DMS153 treated with DMSO at 0.1 percent for 48 hours (cell line): ENCODE results near the gene FAM118B.

Experiments used
- DNase-seq: peaks from one replicate; lab custom pipeline; 2025; ENCODE audit not compliant: unreplicated experiment; lab: John Stamatoyannopoulos, UW

Gene FAM118B

DNA sequence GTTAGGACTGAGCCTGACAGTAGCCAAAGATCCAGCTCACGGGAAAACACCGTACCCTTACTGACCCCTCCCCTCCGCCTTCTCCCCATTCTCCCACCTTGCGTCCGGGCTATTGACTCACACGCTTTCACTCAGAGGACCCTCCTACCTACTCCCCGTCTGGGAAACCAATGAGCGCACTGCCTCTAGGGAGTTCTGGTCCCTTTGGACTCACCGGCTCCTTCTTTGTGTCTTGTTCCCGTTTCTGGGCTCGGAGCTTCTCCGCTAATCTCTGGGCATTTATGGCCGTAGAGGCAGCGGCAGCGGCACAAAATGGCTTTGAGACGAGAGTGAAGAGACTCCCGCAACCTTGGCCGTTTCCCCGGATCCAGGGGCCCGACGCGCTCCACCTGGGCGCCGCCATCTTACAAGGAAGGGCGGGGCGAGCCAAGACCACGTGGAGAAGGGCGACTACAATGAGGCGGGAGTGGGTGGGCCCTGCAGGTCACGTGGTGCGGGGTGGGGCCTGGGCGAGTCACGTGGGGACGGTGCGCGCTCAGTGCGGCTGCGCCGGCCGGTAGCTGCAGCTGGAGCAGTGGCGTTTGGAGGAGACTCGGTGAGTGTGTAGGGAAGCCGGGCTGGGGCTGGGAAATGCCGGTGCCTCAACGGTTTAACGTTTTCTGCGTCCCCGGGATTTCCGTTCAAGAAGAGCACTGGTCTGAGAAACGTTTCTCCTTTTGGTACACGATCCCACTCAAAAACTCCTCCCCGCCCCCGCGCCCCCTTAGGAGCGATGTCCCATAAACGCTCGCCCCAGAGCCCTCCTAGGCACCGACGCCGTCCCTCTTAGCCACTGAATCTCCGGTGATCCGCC, at the start of gene FAM118B, which contains the start of gene RPUSD4:
FAM118B (plus strand) TSS at position 547 of the 853 bp plus-strand sequence. CDS start 23,220 bp downstream, outside the sequence.
RPUSD4 (minus strand) TSS at position 415 of the 853 bp plus-strand sequence; CDS start at position 403, 12 bp downstream.
- DNase-seq = peak; percentile 93

DNA sequence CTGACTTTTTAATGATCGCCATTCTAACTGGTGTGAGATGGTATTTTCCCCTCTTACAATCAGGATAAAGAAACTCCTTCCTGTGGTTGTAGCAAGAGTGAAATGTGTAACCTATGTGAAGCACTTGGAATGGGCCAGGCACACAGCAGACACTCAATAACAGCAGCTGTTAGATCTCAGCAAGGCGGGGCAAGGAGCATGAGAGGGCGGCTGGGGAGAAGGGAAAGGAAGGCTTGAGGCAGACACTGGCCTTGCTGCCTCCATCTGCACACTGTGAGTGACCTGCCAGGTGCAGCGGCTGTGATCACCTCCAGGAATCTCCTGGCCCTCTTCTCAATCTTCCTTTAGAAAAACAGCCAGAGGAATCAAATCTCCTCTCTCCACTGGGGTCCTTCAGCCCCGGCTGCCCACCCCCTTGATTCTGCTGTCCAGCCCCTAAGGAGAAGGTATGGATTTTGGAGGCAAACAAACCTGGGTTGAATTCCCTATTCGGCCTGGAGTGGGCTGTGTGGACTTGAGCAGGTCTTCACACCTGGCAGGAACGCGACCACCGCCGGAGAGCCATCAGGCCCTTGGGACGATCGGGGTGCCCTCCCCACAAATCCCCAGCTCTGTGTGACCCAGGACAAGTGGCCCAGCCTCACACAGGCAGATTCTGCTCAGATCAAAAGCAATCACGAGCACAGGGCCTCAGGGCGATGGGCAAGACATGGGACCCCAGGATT, 49.1 kb upstream of the FAM118B start:
- DNase-seq = no peak

DNA sequence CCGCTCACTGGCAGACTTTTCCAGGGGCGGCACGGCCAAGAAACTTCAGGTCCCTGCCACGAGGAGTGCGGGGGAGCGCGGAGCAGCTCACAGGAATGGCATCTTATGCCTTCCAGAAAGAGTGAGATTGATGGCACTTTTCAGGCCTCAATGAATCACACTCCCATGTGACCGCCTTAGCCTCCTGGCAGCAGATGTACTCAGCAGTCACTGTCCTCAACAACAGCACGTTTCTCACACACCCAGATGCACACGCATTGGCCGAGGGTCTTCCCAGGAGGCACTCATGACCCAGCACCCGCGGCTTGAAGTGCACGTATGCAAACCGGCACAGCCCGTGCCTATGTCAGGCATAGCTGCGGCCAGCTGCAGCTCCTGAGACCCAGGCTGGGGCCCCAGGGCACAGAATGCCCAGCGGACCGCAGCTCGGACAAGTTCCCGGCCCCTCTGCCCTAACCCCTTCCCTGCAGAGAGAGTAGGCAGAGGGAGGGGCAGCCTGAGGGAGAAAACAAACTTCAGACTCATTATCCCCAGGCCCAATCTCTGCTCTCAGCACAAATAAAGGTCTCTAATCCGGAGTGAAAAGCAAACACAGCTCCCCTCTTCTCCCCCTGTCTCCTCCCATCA, 48.4 kb upstream of the FAM118B start:
- no peak for DNase-seq

DNA sequence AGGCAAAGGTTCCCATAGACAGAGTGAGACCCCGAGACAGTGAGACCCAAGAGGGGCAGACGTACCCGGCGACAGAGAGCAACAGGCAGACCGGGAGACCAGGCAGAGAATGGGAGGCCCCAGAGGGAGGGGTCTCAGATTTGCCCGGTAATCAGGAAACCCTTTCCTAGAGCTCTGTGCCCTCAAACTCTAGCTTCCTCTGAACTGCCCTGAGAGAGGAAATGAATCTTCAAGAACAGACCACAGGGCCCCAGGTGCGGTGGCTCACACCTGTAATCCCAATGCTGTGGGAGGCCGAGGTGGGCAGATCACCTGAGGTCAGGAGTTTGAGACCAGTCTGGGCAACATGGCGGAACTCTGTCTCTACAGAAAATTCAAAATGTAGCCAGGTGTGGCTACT, 47.8 kb upstream of the FAM118B start:
- DNase-seq = no peak

- no peak for DNase-seq
Measured at GRCh38 chr11:126164781-126165180, 46.8 kb upstream of the FAM118B start.

DNA sequence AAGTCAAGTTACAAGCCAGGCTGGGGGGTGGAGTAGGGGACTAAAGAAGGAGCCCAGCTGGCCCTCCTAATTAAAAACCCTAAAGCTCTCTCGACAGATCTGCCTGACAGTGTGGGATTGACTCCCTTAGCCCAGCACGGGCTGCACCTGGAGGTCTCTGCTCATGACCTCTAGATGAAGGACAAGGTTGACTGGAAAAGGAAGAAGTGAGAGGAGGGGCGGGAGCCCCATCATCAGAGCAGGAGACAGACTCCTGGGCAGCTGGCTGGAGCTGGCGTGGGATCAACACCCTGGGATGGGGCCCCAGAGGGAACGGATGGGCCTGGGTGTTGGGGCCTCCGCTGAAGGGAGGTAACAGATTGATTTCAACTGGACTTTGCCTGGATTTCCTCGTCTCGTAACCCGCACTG, 46.3 kb upstream of the FAM118B start:
- no peak for DNase-seq

DNA sequence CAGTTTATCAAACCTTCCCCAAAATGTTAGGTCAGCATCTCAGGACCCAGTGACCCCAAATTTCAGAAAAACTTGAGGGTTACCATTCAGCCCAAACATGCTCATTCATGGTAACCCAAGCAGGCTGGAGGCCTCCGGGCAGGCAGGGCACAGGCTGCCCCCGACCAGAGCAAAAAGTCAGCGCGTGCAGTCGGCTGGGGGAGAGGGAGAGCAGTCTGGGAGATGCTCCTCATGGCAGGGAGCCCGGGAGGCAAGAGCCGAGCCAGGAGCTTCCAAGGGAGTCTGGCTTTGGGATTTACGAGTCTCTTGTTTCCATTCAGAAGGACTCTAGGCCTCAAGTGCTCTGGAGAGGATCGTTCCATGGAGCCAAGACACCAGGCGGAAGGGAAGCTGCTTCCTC, 45.8 kb upstream of the FAM118B start:
- DNase-seq = no peak

- DNase-seq = no peak
Measured at GRCh38 chr11:126166413-126166812, 45.2 kb upstream of the FAM118B start.

- no peak for DNase-seq
Measured at GRCh38 chr11:126167488-126167887, 44.1 kb upstream of the FAM118B start.

- DNase-seq = no peak
Measured at GRCh38 chr11:126169291-126169690, 42.3 kb upstream of the FAM118B start.

GRCh38 chr11:126172596-126173038, 39.0 kb upstream of the FAM118B start:
- DNase-seq = no peak

GRCh38 chr11:126173257-126173656, 38.3 kb upstream of the FAM118B start:
- DNase-seq = no peak

DNA sequence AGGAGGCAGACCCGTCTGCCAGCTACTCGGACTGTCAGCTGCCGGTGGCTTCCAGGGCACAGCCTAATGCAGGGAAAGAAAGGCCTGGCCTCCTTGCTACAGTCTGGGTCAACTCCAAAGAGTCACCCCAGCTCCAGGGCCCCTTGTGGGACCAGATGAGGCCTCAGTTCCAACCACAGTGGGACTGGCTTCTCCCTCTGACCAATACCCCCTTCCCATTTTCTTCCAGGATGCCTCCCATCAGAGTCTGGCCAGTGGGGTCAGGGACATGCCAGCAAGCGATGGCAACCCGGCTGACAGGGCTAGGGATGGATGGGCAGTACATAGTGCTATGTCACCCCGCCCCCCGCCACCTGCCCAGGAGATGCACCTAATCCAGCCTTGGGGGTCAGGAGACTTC, 36.8 kb upstream of the FAM118B start:
- DNase-seq = no peak

- DNase-seq = no peak
Measured at GRCh38 chr11:126175393-126175792, 36.2 kb upstream of the FAM118B start.

DNA sequence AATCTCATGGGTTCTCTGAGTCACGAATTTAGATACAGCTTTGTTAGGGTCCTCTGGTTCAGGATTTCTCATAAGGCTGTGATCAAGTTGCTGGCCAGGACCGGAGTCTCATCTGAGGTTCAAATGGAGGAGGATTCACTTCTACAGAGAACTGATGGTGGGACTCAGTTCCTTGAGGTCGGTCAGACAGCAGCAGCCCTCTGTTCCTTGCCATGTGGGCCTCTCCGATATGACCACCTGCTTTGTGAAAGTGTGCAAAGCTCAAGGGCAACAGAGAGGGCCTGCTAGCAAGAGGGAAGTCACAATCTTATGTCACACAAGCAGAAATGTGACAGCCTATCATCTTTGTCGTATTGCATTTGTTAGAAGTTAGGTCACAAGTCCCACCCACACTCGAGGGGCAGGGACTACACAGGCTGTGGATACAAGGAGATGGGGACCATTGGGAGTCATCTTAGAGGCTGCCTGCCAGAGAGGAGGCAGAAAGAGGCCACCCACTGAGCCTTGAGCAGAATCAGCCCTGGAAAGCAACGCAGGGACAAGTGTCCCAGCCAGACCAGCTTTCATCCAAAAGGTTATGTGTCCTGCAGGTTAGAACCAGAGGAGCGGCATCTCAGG, 34.6 kb upstream of the FAM118B start:
- no peak for DNase-seq

GRCh38 chr11:126181939-126182730, 29.4 kb upstream of the FAM118B start:
- DNase-seq = no peak

GRCh38 chr11:126182787-126183445, 28.7 kb upstream of the FAM118B start:
- no peak for DNase-seq

GRCh38 chr11:126185259-126186024, 26.1 kb upstream of the FAM118B start:
- no peak for DNase-seq
